ENCODE data around the gene CCDC50.

Gene CCDC50

DNA sequence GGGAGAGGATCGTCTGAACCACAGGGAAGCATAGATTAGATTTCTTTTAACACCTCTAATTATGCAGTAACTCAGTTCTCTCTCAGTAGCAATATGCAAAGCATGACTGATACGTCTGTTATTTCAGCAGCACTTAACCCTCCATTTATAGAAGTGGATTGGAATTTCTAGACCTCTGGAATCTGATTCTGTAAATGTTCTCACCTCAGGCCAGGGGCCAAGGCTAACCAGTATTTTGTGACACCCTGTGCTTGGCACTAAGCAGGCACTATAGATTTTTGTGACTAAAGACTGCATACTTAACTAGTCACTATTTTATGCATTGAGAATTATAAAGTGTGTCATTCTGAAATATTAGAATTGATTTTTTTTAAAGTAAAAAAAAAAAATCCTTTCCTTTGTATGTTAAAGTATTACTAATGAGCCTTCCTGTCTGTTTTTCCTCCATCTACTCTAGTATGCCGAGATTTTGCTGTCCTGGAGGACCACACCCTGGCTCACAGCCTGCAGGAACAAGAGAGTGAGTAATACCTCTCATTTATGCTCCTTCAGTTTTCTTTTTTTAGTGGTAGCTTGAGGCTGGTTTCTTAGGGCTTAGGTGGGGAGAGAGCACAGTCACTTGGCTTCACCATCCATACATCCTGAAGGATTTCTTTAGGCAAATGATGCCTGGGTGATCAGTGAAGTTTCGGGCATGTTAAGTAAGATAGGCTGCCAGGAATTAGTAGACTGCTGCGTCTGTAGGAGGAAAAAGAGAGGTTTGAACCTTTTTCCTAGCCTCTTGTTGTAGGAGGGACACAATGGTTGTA is 27.6 kb downstream of the CCDC50 start:
- H3K36me3 ChIP-seq (replicated peaks; ENCODE audit: insufficient read depth, low read length) = 0 out of 2 replicates have a peak, but pooled peaks cover 3% of the 10 kb centered on the region
- no peak for DNase-seq
- peaks cover 46% of the 10 kb centered on the region for H3K79me2 ChIP-seq (ENCODE audit: low read length)
- H3K27ac ChIP-seq (ENCODE audit: low read length) = no peak overlapping the region
- H3F3A ChIP-seq (ENCODE audit: insufficient read depth, low read length) = no peaks in the 10 kb centered on the region
- no peaks in the 10 kb centered on the region for H3K9me3 ChIP-seq (replicated peaks; ENCODE audit: insufficient read depth, low read length)
- no peaks in the 10 kb centered on the region for H3K27me3 ChIP-seq (replicated peaks; ENCODE audit: insufficient read depth, low read length)
- H3K9me2 ChIP-seq (replicated peaks; ENCODE audit: insufficient read depth, low read length) = no peaks in the 10 kb centered on the region
- no peak overlapping the region for H2AFZ ChIP-seq (ENCODE audit: low read length)
- H3K4me1 ChIP-seq (ENCODE audit: low read length) = no peaks in the 10 kb centered on the region
- no peak overlapping the region for H3K9ac ChIP-seq (ENCODE audit: low read length)
- no peak overlapping the region for H3K4me3 ChIP-seq (ENCODE audit: low read length)
- H3K4me2 ChIP-seq (ENCODE audit: low read depth, low read length) = no peak overlapping the region
- 0 out of 2 replicates have a peak, but pooled peaks cover 2% of the 10 kb centered on the region for H4K20me1 ChIP-seq (ENCODE audit: insufficient read depth, low read length)
- no peak for TF ChIP-seq CTCF (IDR thresholded peaks at IDR 0.05; ENCODE audit: low read length)
- no peak for TF ChIP-seq EZH2 (optimal IDR thresholded peaks at IDR 0.05; ENCODE audit: low read depth, low read length)
- TF ChIP-seq EZH2phosphoT487 (IDR thresholded peaks at IDR 0.05; ENCODE audit: low read length) = no peak

- TF ChIP-seq EZH2phosphoT487 (IDR thresholded peaks at IDR 0.05; ENCODE audit: low read length) = no peak
- no peak for TF ChIP-seq CTCF (IDR thresholded peaks at IDR 0.05; ENCODE audit: low read length)
- TF ChIP-seq EZH2 (optimal IDR thresholded peaks at IDR 0.05; ENCODE audit: low read depth, low read length) = no peak
- no peaks in the 10 kb centered on the region for H3K27me3 ChIP-seq (replicated peaks; ENCODE audit: insufficient read depth, low read length)
- no peak for DNase-seq
- H3F3A ChIP-seq (ENCODE audit: insufficient read depth, low read length) = no peaks in the 10 kb centered on the region
- H3K79me2 ChIP-seq (ENCODE audit: low read length) = peaks cover 36% of the 10 kb centered on the region
- H3K9me3 ChIP-seq (replicated peaks; ENCODE audit: insufficient read depth, low read length) = no peaks in the 10 kb centered on the region
- H3K27ac ChIP-seq (ENCODE audit: low read length) = no peak overlapping the region
- no peaks in the 10 kb centered on the region for H3K4me1 ChIP-seq (ENCODE audit: low read length)
- 0 out of 2 replicates have a peak, but pooled peaks cover 3% of the 10 kb centered on the region for H3K36me3 ChIP-seq (replicated peaks; ENCODE audit: insufficient read depth, low read length)
- no peak overlapping the region for H2AFZ ChIP-seq (ENCODE audit: low read length)
- H3K4me2 ChIP-seq (ENCODE audit: low read depth, low read length) = no peak overlapping the region
- no peak overlapping the region for H3K9ac ChIP-seq (ENCODE audit: low read length)
- 0 out of 2 replicates have a peak, but pooled peaks cover 2% of the 10 kb centered on the region for H4K20me1 ChIP-seq (ENCODE audit: insufficient read depth, low read length)
- no peaks in the 10 kb centered on the region for H3K9me2 ChIP-seq (replicated peaks; ENCODE audit: insufficient read depth, low read length)
- H3K4me3 ChIP-seq (ENCODE audit: low read length) = no peak overlapping the region
Observed at GRCh38 chr3:191357909-191358308, 28.7 kb downstream of the CCDC50 start.

GRCh38 chr3:191358929-191359328 is 29.7 kb downstream of the CCDC50 start:
- 0 out of 2 replicates have a peak, but pooled peaks cover 3% of the 10 kb centered on the region for H3K36me3 ChIP-seq (replicated peaks; ENCODE audit: insufficient read depth, low read length)
- H3K27me3 ChIP-seq (replicated peaks; ENCODE audit: insufficient read depth, low read length) = no peaks in the 10 kb centered on the region
- no peaks in the 10 kb centered on the region for H3F3A ChIP-seq (ENCODE audit: insufficient read depth, low read length)

More at GRCh38 chr3:191358929-191359328, 29.7 kb downstream of the CCDC50 start:
- no peak for DNase-seq
- Histone ChIP-seq H3K9me3 (replicated peaks; ENCODE audit: insufficient read depth, low read length) (no peaks in the 10 kb centered on the region), H3K9ac (ENCODE audit: low read length) (no peak overlapping the region), H3K4me3 (ENCODE audit: low read length) (no peak overlapping the region), H2AFZ (ENCODE audit: low read length) (no peak overlapping the region), H3K9me2 (replicated peaks; ENCODE audit: insufficient read depth, low read length) (no peaks in the 10 kb centered on the region), H4K20me1 (ENCODE audit: insufficient read depth, low read length) (0 out of 2 replicates have a peak, but pooled peaks cover 2% of the 10 kb centered on the region), H3K27ac (ENCODE audit: low read length) (no peak overlapping the region), H3K79me2 (ENCODE audit: low read length) (peaks cover 26% of the 10 kb centered on the region), H3K4me2 (ENCODE audit: low read depth, low read length) (no peak overlapping the region), H3K4me1 (ENCODE audit: low read length) (no peaks in the 10 kb centered on the region)
- TF ChIP-seq CTCF (IDR thresholded peaks at IDR 0.05; ENCODE audit: low read length) (no peak), EZH2 (optimal IDR thresholded peaks at IDR 0.05; ENCODE audit: low read depth, low read length) (no peak), EZH2phosphoT487 (IDR thresholded peaks at IDR 0.05; ENCODE audit: low read length) (no peak)
